Activated CD4-positive, alpha-beta T cell treated with anti-CD3 and anti-CD28 coated beads, Interleukin-2, amount 50 U/mL, for 4 hours (primary cell): ENCODE data around the gene PIGO.

Experiments
- DNase-seq, 2 experiments: peaks; one replicate each; pipeline ENCODE4 v3.0.0-alpha.2; 2020

PIGO gene

GRCh38 chr9:35070823-35071813 is 25.3 kb downstream of the PIGO start:
- DNase-seq, result peak in 1 of 2 experiments; percentile 9

DNA sequence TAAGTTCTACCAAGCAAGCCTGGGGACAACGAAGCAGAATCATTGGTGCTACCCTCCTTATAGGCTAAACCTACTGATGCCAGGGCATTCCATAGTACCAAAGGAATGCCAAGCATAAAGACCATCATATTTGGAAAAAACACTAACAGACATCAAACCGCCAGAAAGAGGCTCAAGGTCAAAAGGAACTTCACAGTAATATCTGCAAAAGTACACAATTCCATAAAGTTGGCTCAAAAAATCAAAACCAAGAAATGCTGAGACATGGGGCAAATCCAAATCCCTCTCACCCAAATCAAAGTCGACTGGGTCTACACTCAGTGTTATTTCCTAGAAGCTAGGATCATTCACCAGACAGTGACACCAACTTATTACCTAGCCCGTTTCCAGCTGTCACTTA is 27.4 kb downstream of the PIGO start:
- DNase-seq, result no peak

DNA sequence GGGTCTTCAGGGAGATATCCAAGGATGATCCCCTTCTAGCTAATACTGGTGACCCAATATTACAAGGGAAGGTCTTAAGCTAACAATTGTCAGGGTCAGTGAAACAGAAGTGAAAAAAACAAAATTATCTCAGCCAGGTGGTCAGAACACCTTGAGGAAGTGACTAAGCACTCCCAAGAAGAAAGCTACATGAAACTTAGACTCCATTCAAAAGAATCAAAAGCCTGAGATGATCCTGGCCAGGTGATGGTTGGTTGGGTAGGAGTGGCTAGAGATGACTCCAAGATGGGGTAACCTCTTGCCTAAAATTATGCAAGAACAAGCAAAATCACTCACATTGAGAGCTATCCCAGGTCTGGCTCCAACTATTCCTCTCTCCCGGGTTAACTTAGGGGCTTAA is 29.3 kb downstream of the PIGO start:
- DNase-seq, result no peak

DNA sequence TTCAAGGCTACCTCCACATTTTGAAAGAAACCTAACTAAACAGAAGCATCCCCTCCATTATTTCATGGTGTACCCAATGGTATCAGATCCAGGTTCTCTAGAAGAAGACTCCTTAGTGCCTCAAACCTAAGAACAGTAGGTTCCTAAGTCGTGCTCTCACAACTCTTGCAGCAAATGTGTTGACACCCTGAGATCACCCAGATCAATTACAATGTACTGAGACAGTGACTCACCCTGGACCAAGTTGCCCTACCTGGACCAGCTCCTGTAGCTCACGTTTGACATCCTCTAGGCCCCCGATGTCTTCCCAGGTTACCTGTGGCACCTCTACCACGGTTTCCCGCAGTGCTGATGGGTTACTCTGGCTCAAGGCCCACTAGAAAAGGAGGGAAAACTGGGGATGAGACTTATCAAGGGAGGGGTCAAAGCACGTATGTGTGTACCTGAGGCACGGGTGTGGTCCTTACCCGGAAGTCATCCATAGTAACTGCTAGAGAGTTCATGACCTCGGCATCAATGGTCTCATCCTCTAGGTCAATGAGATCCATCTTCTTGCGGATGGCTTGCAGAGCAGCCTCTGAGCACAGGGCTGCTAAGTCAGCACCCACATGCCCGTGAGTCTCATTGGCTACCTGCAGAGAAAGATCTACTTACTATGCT is 35.7 kb downstream of the PIGO start:
- no peak for DNase-seq

- no peak for DNase-seq
Observed at GRCh38 chr9:35059438-35059837, 37.0 kb downstream of the PIGO start.

- no peak for DNase-seq
Observed at GRCh38 chr9:35057271-35057620, 39.1 kb downstream of the PIGO start.

DNA sequence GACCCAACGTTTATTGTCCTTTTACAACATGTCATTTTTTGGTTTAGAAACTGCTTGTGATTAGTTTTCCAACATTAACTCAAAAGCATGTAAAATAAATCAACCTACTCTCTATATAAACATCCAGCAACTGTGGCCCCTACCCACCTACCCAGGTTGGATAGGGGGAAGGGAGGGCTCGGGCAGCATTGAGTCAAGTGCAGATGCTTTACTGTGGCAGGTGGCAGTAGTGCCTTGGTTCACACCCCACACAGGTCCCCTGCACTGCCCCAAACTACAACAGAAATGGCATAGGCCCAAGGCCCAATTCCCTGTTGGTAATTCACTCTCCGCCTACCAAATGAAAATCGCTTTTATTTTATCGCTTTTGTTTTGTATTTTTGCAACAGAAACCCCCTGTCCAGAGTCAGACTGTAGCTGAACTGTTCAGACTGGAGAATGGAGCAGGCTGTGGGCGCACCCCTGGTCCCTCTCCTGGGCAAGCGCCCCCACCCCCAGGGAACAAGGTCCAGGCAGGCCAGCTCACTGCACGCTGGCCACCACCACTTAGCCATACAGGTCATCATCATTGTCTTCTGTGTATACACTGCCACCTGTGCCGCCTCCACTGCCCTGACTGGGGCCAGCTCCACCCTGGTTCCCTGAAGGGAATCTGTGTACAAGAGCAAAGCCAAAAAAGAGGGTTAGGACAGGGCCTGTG is 39.7 kb downstream of the PIGO start:
- no peak for DNase-seq

DNA sequence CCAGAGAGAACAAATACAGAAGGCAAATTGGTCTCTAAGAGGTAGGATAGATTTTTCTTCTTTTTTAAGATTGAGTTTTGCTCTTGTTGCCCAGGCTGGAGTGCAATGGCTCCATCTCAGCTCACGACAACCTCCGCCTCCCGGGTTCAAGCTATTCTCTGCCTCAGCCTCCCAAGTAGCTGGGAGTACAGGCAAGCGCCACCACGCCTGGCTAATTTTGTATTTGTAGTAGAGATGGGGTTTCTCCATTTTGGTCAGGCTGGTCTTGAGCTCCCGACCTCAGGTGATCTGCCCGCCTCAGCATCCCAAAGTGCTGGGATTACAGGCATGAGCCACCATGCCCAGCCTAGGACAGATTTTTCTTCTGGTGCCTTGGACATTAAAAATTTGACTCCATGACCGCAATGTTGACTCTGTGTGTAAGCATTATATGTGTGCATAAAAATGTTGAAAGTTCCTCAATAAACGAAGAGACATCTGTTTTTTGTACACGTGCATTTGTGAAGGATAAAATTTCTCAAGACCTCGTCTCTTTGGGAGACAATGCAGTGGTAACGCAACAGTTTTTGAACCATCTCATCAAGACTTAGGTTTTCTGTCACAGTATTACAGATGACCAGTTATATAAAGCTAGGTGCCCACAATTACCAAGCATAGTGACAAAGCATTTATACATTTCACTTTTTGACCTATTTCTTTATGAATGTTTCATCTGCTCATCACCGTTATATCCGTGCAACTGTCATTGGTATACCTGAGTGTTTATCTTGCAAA is 41.3 kb downstream of the PIGO start:
- DNase-seq, result no peak

DNA sequence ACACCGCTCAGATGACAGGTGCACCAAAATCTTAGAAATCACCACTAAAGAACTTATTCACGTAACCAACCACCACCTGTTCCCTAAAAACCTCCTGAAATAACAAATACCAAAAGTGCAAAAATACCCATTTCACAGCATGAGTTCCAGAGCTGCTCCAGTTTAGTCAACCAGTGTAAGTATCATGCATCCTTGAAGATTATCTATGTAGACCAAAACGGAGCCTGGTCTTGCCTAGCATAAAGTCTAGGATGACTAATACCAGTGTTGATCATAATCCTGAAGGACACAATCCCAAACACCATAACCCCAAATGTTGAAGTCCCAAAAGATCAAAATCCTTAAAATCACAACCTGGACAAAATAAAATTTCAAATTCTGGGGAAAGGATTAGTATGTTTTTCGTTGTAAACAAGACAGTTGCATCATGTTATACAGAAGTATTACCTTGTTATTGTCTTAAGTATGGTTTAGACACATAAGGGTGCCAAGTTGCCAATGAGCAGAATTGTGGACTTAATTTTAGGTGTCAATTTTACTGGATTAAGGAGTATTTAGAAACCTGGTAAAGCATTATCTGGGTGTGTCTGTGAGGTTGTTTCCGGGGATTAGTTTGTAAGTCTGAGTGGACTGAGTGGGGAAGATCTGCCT is 42.1 kb downstream of the PIGO start:
- no peak for DNase-seq

GRCh38 chr9:35051069-35051967 is 45.1 kb downstream of the PIGO start:
- DNase-seq, result peak; percentile 47 to 60

DNA sequence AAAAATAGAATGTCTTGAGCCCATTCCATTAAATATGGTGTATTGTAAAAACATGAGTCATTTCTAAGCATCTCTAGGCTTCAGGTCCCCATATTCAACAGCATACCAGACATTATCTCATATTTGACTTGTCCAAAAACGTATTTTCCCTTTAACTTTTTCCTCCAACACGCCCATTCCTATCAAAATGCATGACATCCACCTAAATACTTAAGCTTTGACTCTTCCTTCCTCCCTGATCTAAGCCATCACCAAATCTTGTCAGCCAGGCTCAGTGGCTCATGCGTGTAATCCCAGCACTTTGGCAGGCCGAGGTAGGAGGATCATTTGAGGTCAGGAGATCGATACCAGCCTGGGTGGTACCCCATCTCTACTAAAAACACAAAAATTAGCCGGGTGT is 47.9 kb downstream of the PIGO start:
- DNase-seq, result no peak

DNA sequence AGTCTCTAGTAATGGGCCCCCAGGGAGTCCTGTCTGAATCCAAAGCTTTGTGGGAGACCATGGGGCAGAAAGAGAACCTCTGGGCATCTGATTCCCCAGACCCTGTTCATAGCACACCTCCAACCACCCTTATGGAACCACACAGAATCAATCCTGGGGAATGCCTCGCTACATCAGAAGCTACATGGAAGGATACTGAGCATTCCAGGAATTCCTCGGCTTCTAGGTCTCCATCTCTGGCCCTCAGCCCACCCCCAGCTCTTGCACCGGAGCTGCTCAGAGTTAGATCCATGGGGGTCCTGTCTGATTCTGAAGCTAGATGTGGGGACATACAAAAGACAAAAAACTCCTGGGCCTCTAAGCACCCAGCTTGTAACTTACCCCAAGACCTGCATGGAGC is 52.3 kb downstream of the PIGO start:
- no peak for DNase-seq

GRCh38 chr9:35042891-35043545 is 53.4 kb downstream of the PIGO start:
- no peak for DNase-seq

DNA sequence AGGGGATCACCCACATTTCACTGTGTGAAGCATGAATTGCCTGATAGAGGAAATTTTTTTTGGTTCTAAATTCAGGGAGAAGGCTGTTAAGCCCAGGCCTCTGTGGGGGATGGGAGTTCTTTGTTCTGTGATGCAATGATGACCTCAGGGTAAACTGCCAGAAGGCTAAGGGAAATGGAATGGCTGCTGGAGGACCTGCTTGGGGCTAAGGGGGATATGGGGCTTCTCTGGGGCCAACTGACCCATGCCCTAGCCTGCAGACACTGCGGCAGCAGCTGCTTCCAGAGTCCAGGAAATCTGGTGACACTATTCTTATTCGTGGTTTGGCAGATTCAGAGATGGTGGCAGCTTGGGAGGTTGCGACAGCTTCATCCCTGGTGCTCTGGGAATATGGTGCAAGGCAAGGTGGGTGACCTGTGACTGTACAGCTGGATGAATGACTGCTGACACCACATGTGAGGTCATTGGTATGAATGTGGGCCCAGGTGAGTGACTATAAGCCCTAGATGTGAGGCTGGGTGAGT is 54.2 kb downstream of the PIGO start:
- no peak for DNase-seq
